ENCODE data around the gene ZBTB22.
"Not testable (repeated sequence)": the region's sequence is repeated elsewhere in the genome, so short reads cannot be mapped to it uniquely, and the experiment has no call there.

The ZBTB22 gene

GRCh38 chr6:33317669-33318425 is at the start of gene ZBTB22:
Gene ZBTB22 (minus strand): TSS chr6:33317744. CDS start chr6:33316916, 828 bp downstream.
- peak; percentile 97 for DNase-seq (ENCODE audit: low read depth, low spot score)

- no peak for DNase-seq (ENCODE audit: low read depth, low spot score)
These were observed 49.6 kb upstream of the ZBTB22 start for GRCh38 chr6:33367009-33367714.

DNA sequence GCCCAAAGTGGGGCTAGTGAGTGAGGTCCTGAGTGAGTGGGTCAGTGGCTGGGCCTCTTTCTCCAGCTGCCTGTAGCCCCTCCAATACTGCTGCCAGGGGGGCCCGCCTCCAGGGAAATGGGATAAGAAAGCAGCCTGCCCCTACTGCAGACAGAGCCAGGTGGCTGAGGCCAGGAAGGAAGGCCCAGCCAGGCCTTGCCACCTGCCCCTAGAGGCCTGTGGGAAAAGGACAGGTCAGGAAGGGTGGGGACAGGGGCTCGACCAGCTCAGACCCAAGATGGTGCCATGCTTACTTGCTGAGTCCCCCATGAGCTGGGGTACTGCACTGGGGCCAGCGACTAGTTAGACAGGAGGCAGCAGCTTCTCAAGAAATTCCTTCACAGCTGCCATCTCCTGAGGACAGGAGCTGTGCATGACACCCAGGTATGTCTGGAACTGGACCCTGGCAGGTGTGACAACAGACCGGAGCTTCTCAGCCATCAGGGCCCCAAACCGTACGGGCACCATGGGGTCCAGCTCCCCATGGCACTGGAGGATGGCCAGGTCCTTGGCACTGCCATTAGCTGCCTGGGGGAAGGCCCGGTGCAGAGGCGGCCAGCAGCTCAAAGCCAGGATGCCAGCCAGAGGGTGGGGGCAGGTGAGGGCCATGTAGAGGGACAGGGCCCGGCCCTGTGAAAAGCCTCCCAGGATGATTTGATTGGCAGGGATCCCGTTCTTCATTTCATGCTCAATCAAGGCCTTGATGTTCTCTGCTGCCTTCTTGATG is 47.8 kb upstream of the ZBTB22 start:
- not testable (repeated sequence) for DNase-seq (ENCODE audit: low read depth, low spot score)

GRCh38 chr6:33364475-33365205 is 47.1 kb upstream of the ZBTB22 start:
- not testable (repeated sequence) for DNase-seq (ENCODE audit: low read depth, low spot score)

- DNase-seq (ENCODE audit: low read depth, low spot score): not testable (repeated sequence)
These were observed 45.9 kb upstream of the ZBTB22 start for GRCh38 chr6:33363486-33363885.

GRCh38 chr6:33359331-33359730 is 41.8 kb upstream of the ZBTB22 start:
- DNase-seq (ENCODE audit: low read depth, low spot score): no peak

- DNase-seq (ENCODE audit: low read depth, low spot score): not testable (repeated sequence)
These were observed 39.8 kb upstream of the ZBTB22 start for GRCh38 chr6:33357160-33357871.

DNA sequence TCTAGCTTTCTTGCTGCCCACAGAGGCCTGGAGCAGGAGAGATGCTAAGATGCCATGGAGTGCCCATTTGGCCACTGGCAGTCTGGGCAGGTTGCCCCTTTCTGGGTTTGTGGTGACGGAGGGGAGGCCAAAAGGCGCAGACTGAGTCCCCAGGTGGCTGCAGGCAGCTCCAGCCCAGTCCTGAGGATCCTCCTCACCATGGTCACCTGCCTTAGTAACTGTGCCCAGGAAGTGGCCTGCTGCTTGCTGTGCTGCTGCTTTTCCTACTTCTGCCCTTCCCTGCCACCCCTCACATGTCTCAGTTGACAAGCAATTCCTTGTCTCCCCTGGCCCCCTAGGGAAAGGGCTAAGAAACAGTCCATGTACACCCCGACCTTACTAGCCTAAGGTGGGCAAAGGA is 38.8 kb upstream of the ZBTB22 start:
- no peak for DNase-seq (ENCODE audit: low read depth, low spot score)

DNA sequence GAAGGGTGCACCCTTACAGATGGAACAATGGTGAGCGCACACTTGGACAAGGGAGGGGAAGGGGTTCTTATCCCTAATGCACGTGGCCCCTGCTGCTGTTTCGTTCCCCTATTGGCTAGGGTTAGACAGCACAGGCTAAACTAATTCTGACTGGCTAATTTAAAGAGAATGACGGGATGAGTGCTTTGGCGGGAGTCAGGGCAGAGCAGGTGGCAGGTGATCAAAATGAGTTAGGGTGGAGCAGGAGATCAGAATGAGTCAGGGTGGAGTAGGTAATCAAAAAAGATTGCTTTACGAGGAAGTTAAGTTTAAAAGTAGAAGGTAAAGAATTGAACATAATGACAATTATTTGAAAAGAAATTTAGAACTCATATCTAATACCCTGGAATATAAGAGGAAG is 38.3 kb upstream of the ZBTB22 start:
- not testable (repeated sequence) for DNase-seq (ENCODE audit: low read depth, low spot score)

DNA sequence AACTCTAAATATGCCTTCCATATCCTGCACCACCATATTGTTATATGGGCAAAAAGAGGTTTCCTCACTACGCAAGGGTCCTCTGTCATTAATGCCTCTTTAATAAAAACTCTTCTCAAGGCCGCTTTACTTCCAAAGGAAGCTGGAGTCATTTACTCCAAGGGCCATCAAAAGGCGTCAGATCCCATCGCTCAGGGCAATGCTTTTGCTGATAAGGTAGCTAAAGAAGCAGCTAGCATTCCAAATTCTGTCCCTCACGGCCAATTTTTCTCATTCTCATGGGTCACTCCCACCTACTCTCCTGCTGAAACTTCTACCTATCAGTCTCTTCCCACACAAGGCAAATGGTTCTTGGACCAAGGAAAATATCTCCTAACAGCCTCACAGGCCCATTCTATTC is 30.3 kb upstream of the ZBTB22 start:
- no peak for DNase-seq (ENCODE audit: low read depth, low spot score)

GRCh38 chr6:33346972-33347371 is 29.4 kb upstream of the ZBTB22 start:
- not testable (repeated sequence) for DNase-seq (ENCODE audit: low read depth, low spot score)

- no peak for DNase-seq (ENCODE audit: low read depth, low spot score)
These were observed 27.5 kb upstream of the ZBTB22 start for GRCh38 chr6:33344701-33345697.

DNA sequence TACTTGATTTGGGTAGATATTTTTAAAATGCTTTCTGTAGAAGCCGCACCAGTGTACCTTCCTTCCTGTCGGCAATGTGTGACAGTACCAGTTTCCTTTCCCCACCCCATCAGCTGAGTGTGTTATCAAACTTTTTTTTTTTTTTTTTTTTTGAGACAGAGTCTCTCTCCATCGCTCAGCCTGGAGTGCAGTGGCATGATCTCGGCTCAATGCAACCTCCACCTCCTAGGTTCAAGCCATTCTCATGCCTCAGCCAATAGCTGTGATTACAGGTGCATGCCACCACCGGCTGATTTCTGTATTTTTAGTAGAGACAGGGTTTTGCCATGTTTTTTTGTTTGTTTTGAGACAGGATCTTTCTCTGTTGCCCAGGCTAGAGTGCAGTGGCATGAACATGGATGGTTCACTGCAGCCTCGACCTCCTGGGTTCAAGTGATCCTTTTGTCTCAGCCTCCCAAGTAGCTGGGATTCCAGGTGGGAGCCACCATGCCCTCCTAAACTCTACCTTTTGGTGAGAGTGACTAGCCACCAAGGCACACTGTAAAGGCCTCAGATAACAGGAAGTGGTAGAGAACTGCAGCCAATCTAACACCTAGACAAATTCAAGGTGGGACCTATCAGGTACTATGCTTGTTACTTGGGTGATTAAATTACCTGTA is 26.5 kb upstream of the ZBTB22 start:
- DNase-seq (ENCODE audit: low read depth, low spot score): no peak

- not testable (repeated sequence) for DNase-seq (ENCODE audit: low read depth, low spot score)
These were observed 26.0 kb upstream of the ZBTB22 start for GRCh38 chr6:33343606-33343952.

DNA sequence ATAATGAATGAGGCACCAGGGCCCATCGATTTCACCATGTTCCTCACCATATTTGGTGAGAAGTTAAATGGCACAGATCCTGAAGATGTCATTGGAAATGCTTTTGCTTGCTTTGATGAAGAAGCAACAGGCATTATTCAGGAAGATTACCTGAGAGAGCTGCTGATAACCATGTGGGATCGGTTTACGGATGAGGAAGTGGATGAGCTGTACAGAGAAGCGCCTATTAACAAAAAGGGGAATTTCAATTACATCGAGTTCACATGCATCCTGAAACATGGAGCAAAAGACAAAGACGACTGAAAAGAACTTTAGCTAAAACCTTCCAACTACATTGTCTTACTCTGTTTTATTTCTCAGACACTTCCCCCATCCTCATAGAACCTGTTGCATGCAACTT is 21.6 kb upstream of the ZBTB22 start:
- DNase-seq (ENCODE audit: low read depth, low spot score): no peak

GRCh38 chr6:33336495-33336894 is 19.0 kb upstream of the ZBTB22 start:
- no peak for DNase-seq (ENCODE audit: low read depth, low spot score)

DNA sequence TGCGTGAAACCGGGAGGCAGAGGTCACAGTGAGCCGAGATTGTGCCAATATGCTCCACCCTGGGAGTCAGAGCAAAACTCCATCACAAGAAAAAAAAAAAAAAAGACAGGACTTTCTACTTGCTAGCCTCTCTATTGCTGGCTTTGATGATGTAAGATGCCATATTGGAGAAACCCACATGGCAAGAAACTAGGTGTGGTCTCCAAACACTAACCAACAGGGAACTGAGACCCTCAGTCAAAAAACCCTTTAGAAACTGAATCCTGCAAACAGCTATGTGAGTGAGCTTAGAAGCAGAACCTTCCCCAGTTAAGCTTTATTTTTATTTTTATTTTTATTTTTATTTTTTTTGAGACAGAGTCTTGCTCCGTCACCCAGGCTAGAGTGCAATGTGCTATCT is 18.4 kb upstream of the ZBTB22 start:
- DNase-seq (ENCODE audit: low read depth, low spot score): no peak

DNA sequence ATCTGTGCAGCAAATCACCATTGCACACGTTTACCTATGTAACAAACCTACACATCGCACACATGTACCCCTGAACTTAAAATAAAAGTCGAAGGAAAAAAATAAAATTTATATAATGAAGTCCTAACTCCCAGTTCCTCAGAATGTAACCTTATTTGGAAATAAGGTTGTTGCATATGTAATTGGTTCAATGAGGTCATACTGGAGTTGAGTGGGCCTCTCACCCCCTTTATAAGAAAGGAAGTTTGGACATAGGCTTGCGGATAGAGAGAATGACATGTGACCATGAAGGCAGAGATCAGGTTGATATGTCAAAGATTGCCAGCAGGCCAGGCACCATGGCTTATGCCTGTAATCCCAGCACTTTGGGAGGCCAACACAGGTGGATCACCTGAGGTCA is 16.1 kb upstream of the ZBTB22 start:
- no peak for DNase-seq (ENCODE audit: low read depth, low spot score)

- no peak for DNase-seq (ENCODE audit: low read depth, low spot score)
These were observed 13.2 kb upstream of the ZBTB22 start for GRCh38 chr6:33330736-33331135.

Data from brain pericyte (primary cell).